Lower leg skin (tissue), 4 donors: Measurements from ENCODE around the gene LOXL3. TPM values are rescaled to one million over a fixed set of nuclear protein-coding genes. Genes with fewer than 3 reads are reported as not detected.
A peak's percentile ranks its signal among the peaks of the same experiment; 100 is the strongest.

ENCODE experiments used
- DNase-seq, 2 donors: peaks; one replicate each; pipeline ENCODE4 v3.0.0-alpha.2; 2019; ENCODE audit warnings: low spot score in 2 of 2
- H3K4me3 ChIP-seq: fragments of 200-600 bp; sonication (generic); 2 replicates; pipeline ENCODE4 v1.5.1; 2017; ENCODE audit warnings: mild to moderate bottlenecking, low read depth; ENCODE audit not compliant: poor library complexity, severe bottlenecking
- CTCF ChIP-seq, 3 donors: fragments of 450-650 bp; IDR thresholded peaks; one replicate each; pipeline ENCODE4 v1.5.1; 2016; ENCODE audit warnings: antibody characterized with exemption in 3 of 3, mild to moderate bottlenecking in 3 of 3, moderate library complexity in 2 of 3
- POLR2A ChIP-seq, 2 donors: fragments of 450-650 bp; IDR thresholded peaks; one replicate each; pipeline ENCODE4 v1.6.1; 2016 to 2017; ENCODE audit warnings: antibody characterized with exemption in 2 of 2, mild to moderate bottlenecking in 1 of 2, moderate library complexity in 1 of 2
- WGBS, 2 donors: methylation state at CpG; one replicate each; pipeline ENCODE4 v1.1.5; 2018; 5-methylcytosine and 5-hydroxymethylcytosine counted together
- intact Hi-C: fragments of 100-400 bp; cut with DNase I; formaldehyde crosslinking; loops from one replicate; pipeline ENCODE4 v1.15.0; 2023; ENCODE audit warnings: low total_unique reads
- total RNA-seq, 4 donors: library from RNA; depleted of rRNA; stranded (reverse); fragments of >200 nt; gene quantifications; one replicate each; pipeline ENCODE4 v1.1.0, GENCODE V29; 2016

The LOXL3 gene
- total RNA-seq, 4 donors from 2014 or later = 0.17 to 2.5 (median 1.4) TPM

DNA sequence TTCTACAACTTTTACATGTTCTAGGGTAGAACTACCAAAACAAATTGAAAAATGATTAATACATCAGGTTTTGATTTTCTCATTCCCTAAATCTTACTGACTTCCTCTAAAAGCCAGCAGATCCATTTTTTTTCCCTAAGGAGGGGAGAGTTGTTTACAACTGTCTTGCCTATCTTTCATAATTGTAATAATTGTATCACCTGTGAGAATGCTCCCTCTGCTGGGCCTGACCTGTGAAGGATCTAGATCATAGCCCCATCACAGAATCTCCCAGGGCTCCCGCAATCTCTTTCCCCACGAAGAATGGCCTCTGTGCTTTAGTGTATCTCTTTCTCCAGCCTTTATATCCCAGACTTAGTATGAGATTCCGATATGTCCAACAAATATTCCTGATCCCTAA lies 9.1 kb downstream of the LOXL3 start:
- intact Hi-C loops = no loop called here
- 85 to 92% methylated on average over 3 of the region's 3 CpGs for WGBS, 2 donors
- H3K4me3 ChIP-seq = no peak overlapping the region
- DNase-seq = peak in 1 of 2 donors; percentile 32
- no peak for TF ChIP-seq POLR2A (IDR thresholded peaks at IDR 0.05)
- TF ChIP-seq CTCF (IDR thresholded peaks at IDR 0.05) = no peak

DNA sequence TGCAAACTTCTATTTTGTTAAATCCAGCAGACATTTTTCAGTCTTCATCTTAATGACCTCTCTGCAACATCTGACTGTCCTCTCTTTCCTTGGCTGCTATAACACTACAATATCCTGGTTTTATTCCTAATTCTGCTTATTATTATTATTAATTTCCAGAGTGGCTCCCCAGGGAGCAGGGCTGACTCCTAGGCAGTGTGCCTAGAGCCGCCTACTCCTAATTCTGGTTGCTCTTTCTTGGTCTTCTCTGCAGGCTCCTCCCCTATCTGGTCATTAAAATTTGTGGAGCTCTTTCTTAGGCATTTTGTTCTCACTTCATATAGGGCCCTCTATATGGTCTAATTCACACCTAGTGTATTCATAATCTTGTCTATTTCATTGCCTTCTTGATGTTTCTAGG lies 10.8 kb downstream of the LOXL3 start:
- H3K4me3 ChIP-seq = no peak overlapping the region
- WGBS, 2 donors = 78 to 84% methylated on average over 1 of the region's 1 CpG
- DNase-seq = peak in 1 of 2 donors; percentile 21
- TF ChIP-seq POLR2A (IDR thresholded peaks at IDR 0.05) (no peak), CTCF (IDR thresholded peaks at IDR 0.05) (no peak)
- intact Hi-C loops = no loop called here

DNA sequence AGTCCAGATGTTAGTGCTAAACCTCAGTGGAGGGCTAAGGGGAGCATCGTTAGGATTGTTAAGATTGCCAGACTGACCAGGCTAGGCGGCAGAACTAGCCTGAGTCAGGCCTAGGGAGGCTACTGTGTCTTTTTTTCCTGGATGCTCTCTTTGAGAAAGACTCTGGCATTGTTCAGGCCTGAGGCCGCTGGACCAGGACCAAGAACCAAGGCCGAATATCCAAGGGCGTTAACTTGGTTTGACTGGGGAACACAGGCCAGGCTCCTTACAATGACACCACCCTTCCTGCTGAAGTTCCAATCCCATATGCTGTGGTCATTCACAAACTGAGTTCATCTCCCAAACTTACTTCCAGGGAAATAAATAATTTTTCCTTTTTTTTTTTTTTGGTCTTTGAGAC lies 13.5 kb downstream of the LOXL3 start:
- TF ChIP-seq POLR2A (IDR thresholded peaks at IDR 0.05) (no peak), CTCF (IDR thresholded peaks at IDR 0.05) (no peak)
- peak; percentile 71 to 92 for DNase-seq
- no peak overlapping the region for H3K4me3 ChIP-seq
- intact Hi-C loops = no loop called here
- WGBS, 2 donors = 44 to 56% methylated on average over 5 of the region's 5 CpGs

DNA sequence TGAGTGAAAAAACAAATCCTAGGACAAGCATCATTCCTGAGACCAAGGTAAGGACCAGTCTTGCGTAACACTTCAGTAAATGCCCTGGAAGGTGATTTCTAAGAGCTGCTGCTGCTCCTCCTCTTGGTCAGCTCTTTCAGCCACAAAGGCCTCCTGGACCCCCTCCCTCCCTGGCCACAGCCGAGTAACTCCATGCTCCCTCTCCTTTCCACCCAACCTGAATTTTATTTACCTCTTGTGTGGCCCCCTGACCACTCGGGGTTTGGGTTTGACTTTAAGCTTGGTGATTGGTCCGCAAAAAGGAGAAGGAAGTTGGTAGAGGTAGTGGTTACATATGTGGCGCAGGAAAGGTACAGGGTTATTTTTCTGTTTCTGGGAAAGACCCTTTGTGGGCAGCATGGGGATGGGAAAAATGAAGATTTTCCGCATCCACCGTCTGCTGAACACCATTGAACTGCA lies 14.8 kb downstream of the LOXL3 start:
- no peak for DNase-seq
- WGBS, 2 donors = 70 to 77% methylated on average over 7 of the region's 7 CpGs
- TF ChIP-seq POLR2A (IDR thresholded peaks at IDR 0.05) = no peak
- TF ChIP-seq CTCF (IDR thresholded peaks at IDR 0.05) = no peak
- intact Hi-C loops = no loop called here
- no peak overlapping the region for H3K4me3 ChIP-seq

DNA sequence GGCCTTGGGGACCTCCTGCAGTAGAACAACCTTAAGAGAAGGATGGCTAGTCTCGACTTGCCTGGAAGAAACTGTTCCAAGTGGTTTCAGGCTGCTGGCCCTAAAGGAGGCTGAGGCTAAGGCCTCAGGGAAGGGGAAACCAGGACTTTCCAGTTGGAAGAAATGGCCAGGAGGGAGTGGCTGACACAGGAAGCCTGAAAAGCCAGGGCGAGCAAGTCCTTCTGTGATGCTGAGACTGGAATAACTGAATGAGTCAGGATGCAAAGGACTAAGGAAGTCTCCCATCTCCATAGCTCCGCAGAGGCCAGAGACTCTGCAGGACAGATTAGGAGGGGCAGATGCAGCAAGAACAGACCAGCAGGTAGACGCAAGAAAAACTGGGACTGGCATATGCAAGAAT lies 16.6 kb downstream of the LOXL3 start:
- WGBS, 2 donors = 50 to 54% methylated on average over 4 of the region's 4 CpGs
- DNase-seq = no peak
- H3K4me3 ChIP-seq = no peak overlapping the region
- TF ChIP-seq POLR2A (IDR thresholded peaks at IDR 0.05) = no peak
- no peak for TF ChIP-seq CTCF (IDR thresholded peaks at IDR 0.05)
- intact Hi-C loops = no loop called here
